GOT3 (cell line): ENCODE results near the gene UNC50.
"Not testable (repeated sequence)": the region's sequence is repeated elsewhere in the genome, so short reads cannot be mapped to it uniquely, and the experiment has no call there.

Source experiments
- DNase-seq: peaks from one replicate; lab custom pipeline; 2025; ENCODE audit warnings: mixed read lengths; lab: John Stamatoyannopoulos, UW

Gene UNC50

GRCh38 chr2:98608962-98609604 lies 694 bp downstream of the UNC50 start:
- no peak for DNase-seq

DNA sequence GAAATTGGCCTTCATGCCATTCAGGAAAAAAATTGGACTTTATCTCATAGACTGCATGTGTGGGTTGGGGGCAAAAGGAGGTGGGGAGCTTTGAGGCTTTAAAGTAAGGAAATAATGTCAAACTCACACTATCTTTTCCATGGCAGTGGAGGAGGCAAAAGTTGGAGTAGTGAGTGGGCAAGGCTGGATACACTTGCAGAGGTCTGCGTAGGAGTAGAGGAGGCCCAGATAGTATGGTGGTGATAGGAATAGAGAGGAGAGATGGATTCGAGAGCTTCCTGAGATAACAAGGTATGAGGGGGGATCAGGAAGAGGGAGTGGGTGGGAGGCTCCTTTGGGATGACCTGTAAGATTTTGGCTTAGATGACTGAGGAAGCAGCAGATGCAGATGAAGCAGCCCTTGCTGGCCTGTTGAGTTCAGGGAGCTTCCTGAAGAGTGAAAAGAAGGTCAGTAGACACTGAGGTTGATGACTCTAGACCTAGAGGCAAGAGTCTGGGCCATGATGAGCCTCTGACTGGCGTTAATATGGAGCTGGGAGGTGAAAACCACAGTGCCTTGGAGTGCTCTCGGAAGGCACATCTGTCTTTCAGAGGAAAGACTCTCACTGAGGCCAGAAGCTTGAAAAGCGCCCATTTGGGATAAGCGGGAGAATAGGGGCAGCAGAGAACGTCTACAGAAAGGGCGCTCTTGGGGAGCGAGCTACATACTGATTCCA lies 5.8 kb downstream of the UNC50 start:
- DNase-seq: no peak

GRCh38 chr2:98615481-98615880 lies 7.1 kb downstream of the UNC50 start:
- no peak for DNase-seq

- no peak for DNase-seq
These were observed 8.8 kb downstream of the UNC50 start for GRCh38 chr2:98617149-98617548.

DNA sequence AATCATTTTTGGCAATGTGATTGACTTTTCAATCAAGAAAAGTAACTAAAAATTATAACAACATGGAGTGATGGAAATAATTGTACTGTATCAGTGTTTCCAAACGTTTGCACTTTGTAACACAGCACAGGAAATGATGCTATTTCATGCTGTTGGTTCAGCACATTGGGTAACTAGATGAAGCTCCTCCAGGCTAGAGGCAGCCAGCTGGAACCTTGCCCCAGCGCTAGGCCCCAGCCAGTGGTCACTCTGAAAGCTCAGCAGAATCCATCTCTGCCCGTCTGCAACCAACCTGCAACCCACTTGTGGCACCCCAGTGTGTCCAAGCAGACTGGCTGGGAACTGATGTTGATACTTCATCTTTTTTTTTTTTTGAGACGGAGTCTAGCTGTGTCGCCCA lies 15.3 kb downstream of the UNC50 start:
- no peak for DNase-seq

DNA sequence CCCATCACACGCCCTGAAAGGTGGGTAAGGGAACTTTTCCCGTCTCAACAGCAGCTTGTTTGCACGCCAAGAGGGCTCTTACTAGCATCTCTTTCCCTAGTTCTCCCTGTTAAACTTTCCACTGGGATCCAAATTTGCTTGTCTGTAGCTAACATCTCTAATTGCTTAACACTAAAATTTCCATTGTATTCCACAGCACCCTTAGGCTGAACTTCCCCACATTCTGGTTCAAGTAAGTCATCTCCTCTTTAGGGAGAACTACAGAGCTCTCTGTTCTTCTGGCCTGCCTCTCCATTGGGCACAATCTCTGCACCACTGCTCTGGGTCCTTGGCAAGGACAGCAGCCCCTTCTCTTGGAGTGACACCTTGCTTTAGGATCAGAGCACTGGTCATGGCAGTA lies 24.0 kb downstream of the UNC50 start:
- no peak for DNase-seq

- DNase-seq: no peak
These were observed 26.2 kb downstream of the UNC50 start for GRCh38 chr2:98634406-98635092.

- DNase-seq: no peak
These were observed 29.2 kb downstream of the UNC50 start for GRCh38 chr2:98637401-98638147.

GRCh38 chr2:98643496-98644100 lies 35.2 kb downstream of the UNC50 start:
- DNase-seq: no peak

GRCh38 chr2:98647636-98648035 lies 39.2 kb downstream of the UNC50 start:
- no peak for DNase-seq

DNA sequence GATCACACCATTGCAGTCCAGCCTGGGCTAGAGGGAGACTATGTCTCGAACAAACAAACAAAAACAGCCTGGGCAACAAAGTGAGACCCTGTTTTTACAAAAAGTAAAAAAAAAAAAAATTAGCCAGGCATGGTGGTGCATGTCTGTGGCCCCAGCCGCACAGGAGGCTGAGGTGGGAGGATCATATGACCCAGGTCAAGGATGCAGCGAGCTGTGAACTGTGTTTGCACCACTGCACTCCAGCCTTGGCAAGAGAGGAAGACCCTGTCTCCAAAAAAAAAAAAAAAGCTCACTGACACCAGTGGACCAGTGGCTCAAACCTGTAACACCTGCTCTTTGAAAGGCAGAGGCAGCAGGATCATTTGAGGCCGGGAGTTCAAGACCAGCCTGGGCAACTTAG lies 40.1 kb downstream of the UNC50 start:
- DNase-seq: no peak

- DNase-seq: no peak
These were observed 41.0 kb downstream of the UNC50 start for GRCh38 chr2:98649135-98649991.

DNA sequence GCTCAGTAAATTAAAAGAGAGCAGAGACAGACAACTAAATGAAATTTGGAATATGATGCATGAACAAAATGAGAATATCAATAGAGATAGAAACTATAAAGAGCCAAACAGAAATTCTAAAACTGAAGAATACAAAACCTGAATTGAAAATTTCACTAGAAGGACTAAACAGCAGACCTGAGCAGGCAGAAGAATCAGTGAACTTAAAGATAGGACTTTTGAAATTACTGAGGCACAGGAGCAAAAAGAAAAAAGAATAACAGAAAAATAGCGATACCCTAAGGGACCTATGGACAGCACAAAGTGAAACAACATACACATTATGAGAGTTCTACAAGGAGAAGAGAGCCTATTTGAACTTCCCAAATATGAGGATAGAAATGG lies 41.6 kb downstream of the UNC50 start:
- DNase-seq: no peak

DNA sequence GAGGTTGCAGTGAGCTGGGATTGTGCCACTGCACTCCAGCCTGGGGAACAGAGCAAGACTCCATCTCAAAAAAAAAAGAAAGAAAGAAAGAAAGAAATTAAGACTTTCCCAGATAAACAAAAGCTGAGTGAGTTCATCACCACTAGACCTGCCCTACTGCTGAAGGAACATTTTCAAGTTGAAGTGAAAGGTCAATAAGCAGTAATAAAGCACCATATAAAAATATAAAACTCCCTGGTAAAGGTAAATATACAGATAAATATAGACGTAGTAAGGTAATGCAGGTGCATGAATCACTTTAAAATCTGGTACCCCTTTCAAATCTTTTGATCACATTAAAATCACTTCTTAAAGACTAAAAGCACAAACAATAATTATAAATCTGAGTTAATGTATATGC lies 42.6 kb downstream of the UNC50 start:
- DNase-seq: no peak

GRCh38 chr2:98654699-98655495 lies 46.5 kb downstream of the UNC50 start:
- DNase-seq: no peak

DNA sequence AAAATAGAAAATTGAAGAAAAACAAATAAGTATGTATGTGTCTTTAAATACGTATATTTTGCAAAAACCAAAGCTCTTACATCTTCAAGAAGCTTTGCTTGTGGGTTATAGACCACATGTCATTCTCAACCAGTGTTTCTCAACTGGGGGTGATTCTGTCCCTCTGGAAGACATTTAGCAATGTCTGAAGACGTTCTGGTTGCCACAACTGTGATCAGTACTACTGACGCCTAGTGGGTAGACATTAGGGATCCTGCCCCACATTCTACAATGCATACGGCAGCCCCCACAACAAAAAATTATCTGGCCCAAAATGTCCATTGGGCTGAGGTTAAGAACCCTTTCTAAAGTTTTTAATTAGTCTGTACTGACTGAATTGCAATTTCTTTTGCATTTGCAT lies 48.4 kb downstream of the UNC50 start:
- DNase-seq: no peak

DNA sequence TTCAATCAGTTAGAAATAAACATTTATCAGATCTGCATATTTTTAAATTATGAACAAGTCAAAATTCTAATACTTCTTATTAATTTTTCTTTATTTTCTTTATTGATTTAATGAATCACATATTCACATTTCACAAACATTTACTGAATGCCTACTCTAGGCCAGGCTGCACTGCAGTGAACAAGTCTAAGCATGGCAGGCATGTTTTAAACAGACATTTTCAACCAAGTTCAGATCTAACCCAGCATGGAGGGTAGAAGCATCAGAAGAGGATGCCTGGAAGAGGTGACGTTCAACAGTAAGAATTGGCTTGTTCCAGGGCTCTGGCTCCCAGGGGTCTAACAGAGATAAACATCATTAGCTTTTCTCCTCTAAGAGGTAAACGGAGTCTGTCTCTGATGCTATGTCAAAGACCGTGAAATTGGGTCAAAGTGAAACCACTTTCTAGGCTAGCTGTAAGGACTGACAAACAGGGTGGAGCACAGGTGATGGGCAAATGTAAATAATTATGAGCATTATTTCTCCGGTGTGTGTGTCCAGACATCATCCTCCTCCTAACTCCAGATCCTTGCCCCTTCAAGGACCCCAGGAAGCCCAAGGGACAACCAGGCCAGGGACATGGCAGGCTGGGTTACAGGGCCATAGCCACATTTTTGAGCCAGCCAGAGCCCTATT lies 50.6 kb downstream of the UNC50 start:
- no peak for DNase-seq

DNA sequence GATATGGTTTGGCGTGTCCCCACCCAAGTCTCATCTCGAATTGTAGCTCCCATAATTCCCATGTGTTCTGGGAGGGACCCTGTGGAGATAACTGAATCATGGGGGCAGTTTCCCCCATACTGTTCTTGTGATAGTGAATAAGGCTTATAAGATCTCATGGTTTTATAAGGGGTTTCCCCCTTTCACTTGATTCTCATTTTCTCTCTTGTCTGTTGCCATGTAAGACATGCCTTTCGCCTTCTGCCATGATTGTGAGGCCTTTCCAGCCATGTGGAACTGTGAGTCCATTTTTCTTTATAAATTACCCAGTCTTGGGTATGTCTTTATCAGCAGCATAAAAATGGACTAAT lies 51.1 kb downstream of the UNC50 start:
- not testable (repeated sequence) for DNase-seq

DNA sequence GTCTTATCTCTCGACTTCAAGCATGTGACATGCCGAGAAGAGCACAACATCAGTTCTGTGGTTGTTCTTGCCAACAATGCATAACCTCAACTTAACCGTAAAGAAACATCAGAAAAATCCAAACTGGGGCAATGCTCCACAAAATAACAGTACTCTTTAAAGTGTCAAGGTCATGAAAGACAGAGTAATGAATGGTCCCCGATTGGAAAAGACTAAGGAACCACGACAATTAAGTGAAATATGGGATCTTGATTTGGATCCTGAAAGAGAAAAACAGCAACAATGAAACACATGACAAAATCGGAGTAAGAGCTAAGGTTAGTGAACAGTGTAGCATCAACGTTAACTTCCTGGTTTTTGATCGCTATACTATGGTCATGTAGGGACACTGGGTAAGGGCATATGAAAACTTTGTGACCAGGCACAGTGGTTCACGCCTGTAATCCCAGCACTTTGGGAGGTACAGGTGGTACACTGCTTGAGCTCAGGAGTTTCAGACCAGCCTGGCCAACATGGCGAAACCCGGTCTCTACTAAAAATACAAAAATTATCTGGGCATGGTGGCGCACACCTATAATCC lies 55.2 kb downstream of the UNC50 start:
- DNase-seq: no peak

DNA sequence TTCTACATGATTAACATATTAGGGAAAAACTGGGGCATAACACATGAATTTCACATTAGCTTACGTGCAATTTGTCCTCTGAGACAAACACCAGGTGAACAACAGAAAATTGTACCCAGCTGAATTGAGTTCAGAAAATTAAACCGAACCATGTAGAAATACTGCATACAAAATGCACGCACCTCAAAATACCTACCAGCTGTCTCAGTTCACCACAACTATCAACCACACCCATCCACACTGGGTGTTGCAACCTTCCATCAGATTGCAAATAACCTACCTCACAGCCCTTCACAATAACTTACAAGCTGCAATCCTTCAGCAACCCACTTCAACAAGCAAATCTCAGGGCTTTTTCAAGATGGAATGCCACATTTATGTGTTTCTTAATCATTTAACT lies 55.9 kb downstream of the UNC50 start:
- DNase-seq: no peak
